ENCODE data around the gene RPS17.

- TF ChIP-seq CTCF (conservative IDR thresholded peaks at IDR 0.05; ENCODE audit: low read depth, low read length) (no peak), EZH2 (IDR thresholded peaks at IDR 0.05; ENCODE audit: borderline replicate concordance, low read depth, low read length, poor library complexity, severe bottlenecking) (no peak)
Measured at GRCh38 chr15:82568986-82569385, 28.7 kb upstream of the RPS17 start.
